TTC549 (cell line): ENCODE data around the gene DHX58.

Experiments
- FAIRE-seq: peaks from 2 replicates; lab custom pipeline; 2012; peaks lifted over from hg19 to GRCh38; lab: Jason Lieb, UNC

Gene DHX58

GRCh38 chr17:42129109-42129837, 16.8 kb upstream of the DHX58 start:
- FAIRE-seq, result no peak

DNA sequence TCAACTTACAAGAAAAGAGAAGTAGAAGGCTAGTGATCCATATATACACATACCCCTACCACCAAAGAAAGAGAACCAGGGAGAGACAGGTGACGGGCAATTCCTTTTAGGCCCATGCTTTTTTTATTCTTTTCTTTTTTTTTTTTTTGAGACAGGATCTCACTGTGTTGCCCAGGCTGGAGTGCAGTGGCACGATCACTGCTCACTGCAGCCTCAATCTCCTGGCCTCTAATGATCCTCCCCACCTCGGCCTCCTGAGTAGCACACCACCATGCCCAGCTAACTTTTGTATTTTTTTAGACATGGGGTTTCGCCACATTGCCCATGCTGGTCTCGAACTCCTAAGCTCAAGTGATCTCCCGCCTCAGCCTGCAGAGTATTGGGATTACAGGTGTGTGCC, 14.9 kb upstream of the DHX58 start:
- no peak for FAIRE-seq

GRCh38 chr17:42126836-42127235, 14.3 kb upstream of the DHX58 start:
- no peak for FAIRE-seq

GRCh38 chr17:42125565-42125964, 13.1 kb upstream of the DHX58 start:
- no peak for FAIRE-seq

DNA sequence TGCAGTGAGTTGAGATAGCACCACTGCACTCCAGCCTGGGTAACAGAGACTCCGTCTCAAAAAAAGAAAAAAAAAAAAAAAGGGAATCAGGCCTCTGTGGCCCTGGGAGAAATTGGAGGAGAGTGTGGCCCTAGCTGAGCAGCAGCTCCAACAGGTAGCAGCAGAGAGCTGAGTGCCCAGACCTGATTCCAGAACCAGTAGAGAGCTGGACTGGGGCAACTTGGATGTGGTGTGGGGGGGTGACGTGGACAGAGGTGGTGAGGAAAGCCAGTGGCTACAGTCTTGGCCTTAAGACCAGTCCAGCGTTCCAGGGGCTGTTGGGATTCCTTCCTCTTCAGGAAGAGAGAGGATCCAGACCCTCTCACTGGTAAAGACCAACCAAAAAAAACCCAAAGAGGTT, 11.7 kb upstream of the DHX58 start:
- FAIRE-seq, result no peak

- FAIRE-seq, result no peak
Measured at GRCh38 chr17:42122371-42123303, 10.1 kb upstream of the DHX58 start, which contains the start of gene HSPB9. TSS of gene HSPB9 (plus strand) at chr17:42122804. CDS start at chr17:42122851, 47 bp downstream.

- no peak for FAIRE-seq
Measured at GRCh38 chr17:42120770-42121769, 8.6 kb upstream of the DHX58 start, which contains the start of gene KAT2A. TSS of gene KAT2A (minus strand) at chr17:42121367. CDS start at chr17:42121304, 63 bp downstream.

- FAIRE-seq, result no peak
Measured at GRCh38 chr17:42120161-42120769, 7.8 kb upstream of the DHX58 start.

DNA sequence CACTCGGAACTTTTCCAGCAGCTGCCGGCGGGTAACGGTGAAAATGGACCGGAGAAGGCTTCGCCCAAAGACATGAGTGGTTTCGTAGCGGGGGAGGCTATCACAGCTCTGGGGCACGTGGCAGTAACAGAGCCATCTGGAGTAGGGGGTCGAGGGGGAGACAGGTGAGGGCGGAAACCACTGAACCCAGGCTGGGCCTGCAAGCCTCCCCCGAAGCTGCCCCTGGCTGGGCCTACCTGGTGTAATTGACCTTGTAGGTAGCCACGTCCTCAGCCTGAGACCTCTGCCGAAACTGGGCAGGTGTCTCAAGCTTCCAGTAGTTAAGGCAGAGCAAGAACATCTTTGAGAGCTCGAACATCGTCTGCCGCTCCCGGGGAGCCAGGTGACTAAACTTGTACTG, 6.8 kb upstream of the DHX58 start:
- no peak for FAIRE-seq

DNA sequence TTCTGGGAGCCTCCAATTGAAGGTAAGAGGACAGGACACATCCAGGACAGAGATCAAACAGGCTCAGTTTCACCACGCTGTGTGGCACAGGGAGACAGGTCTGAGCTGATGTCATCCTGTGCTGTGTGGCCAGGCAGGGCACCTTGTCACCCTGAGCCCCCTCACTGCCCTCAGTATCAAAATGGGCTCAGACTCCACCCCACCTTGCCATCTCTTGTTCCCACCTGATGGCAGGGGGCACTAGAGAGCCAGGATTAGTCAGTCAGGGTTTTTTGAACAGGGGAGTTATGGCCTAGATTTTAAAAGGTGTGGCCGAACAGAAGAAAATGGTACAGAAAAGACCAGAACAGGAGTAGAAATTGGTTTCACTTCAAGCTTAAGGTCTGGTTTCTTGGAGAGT, 6.0 kb upstream of the DHX58 start:
- FAIRE-seq, result no peak

GRCh38 chr17:42118126-42118510, 5.6 kb upstream of the DHX58 start:
- FAIRE-seq, result no peak

DNA sequence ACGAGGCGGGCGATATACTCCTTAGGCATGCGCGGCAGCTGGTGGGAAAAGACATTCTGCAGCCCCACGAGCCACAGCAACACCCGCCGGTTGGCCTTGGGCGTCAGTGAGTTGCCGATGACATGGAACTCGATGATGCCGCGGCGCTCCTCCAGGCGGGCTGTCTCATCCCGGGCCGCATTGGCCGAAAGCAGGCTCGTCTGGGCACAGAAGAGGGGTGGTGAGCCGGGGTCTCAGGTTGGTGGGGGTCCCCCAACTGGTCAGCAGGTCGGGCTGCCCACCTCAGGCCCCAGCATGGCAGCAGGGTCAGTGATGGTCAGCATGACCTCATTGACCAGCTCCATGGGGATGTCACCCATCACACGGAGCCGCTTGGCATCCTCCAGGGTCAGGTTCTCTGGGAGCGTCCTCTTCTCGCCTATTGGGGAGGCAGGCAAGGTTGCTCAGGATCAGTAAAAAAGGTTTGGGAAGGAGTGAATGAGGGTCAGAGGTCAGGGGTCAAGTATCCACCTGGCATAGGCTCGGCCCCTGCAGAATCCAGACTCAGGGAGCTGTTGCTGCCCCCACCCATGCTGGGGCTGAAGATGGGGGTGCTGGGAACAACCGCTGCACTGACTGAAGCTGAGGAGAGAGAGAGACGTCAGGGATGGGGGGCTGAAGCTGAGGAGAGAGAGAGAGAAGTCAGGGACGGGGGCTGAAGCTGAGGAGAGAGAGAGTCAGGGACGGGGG, 5.0 kb upstream of the DHX58 start:
- FAIRE-seq, result no peak

DNA sequence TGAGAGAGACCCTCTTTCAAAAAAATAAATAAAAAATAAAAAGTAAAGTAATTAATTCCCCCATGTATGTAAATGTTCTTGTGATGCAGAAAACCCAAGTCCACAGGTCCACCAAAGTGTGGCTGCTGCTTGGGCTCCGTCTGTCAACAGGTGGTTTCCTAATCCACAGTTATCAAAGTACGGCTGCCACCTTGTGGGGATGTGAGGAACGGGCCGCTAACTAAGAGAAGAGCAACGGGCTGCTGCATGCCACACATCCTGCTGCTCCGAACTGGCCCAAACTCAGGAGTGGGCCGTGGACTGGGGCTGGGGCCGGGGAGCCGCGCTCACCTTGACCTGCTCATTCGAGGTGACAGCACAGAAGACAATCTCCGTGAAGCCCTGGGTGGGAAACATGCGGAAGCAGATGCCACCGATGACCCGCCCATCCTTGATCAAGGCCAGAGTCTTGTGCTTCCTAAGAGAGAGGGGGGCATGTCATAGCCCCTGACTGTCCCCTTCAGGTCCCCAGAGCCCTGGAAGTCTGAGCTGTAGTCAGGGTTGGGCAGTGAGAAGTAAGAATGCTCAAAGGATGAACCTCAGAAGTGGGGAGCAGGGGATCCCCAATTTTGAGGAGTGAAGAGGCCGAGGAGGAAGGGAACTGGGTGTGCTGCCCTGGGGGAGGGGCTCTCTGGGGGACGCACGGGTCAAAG, 4.3 kb upstream of the DHX58 start:
- FAIRE-seq, result peak; percentile 13

DNA sequence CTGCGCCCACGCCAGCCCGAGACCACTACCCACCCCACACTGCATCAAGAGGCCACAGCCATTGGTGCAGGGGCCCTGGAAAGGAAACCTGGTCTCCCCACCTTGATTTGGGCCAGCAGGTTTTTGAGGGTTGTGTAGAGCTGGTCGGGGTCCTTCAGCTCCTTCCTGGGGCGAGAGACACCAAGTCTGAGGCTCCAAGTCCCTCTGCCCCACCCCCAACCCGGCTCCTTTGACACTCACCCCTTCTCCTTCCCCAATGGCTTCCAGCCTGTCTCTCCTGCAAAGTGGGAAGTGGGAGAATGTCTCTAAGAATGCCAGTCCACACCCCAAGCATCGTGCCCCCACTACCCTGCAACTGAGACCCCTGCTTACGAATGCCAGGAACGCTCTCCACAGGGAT, 1.6 kb upstream of the DHX58 start:
- FAIRE-seq, result no peak

DNA sequence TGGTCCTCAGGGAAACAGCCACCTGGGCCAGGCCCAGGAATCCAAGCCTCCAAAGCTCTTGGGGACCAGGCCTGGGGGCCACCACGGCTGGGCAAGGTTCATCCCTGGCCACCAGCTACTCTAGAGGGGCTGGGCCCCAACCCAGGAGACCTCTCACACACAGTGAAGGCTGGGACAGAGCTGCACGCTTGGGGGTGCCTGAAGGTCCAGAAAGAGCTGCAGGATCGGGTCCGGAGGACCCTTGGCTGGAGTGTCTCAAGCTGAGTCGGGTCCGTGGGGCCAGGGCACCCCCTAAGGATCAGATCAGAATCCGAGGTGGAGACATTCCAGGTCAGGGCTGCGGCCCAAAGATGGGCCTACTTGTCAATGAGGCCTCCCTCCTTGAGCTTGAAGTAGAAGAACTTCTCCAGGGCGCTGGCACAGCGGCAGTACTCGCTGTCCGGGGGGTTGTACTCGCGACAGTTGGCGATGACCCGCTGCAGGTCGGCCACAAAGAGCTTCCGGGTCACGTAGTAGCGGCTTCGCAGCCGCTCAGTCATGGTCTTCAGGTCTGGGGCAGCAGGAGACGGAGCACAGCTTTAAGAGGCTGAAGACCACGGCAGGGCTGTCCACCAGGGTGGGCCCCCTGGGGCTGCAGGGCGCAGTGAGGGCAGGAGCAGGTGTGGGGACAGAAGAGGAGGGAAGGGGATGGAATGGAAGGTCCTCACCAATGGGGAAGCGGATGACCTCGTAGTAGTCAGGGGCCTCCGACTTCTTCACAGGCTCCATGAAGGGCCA, 967 bp upstream of the DHX58 start:
- no peak for FAIRE-seq

DNA sequence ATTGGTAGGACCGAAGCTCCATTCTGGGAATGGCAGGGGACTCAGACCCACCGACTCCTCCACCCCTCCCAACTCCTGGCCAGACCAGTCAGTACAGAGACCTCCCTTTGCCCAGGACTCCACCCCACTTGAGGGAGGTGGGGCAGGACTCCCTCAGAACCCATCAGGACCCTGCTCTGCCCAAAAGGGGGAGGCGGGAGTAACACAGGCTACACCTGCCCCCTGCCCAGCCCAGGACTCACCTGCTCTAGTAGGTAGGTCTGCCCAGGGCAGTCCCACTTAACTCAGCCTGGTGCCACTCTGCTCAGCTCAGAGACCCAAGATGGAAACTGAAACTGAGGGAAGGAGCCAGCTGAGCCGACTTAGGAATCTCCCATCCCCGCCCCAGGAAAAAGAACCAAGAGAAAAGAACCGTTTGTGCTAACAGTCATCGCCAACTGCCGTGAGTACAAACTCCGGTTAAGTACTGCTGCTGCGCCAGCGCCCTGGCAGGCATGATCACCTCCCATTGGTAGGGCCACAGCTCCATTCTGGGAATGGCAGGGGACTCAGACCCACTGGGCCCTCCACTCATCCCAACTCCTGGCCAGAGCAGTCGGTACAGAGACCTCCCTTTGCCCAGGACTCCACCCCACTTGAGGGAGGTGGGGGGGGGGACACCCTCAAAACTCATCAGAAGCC, 503 bp downstream of the DHX58 start:
- no peak for FAIRE-seq

GRCh38 chr17:42111265-42111636, 1.3 kb downstream of the DHX58 start:
- FAIRE-seq, result no peak

GRCh38 chr17:42110301-42111264, 1.9 kb downstream of the DHX58 start:
- FAIRE-seq, result no peak
